Suppressor macrophage (primary cell): ENCODE results near the gene HES6.
"Not testable (repeated sequence)": the region's sequence is repeated elsewhere in the genome, so short reads cannot be mapped to it uniquely, and the experiment has no call there.

ENCODE experiments used
- DNase-seq, 4 experiments: peaks; one replicate each; pipeline ENCODE4 v3.0.0-alpha.2; 2020 to 2022

Gene HES6

DNA sequence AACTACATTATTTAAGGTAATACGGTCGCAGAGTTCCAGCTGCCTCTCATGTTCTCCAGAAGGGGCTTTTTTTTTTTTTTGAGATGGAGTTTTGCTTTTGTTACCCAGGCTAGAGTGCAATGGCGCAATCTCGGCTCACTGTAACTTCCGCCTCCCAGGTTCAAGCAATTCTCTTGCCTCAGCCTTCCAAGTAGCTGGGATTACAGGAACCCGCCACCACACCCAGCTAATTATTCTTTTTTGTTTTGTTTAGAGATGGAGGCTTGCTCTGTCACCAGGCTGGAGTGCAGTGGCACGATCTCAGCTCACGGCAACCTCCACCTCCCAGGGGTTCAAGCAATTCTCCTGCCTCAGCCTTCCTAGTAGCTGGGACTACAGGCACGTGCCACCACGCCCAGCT lies 33.6 kb upstream of the HES6 start:
- DNase-seq, result peak in 3 of 4 experiments; percentile 12 to 26 (median 20)

- DNase-seq, result no peak
Measured at GRCh38 chr2:238272156-238272555, 32.3 kb upstream of the HES6 start.

GRCh38 chr2:238271686-238272085 lies 31.8 kb upstream of the HES6 start:
- DNase-seq, result not testable (repeated sequence)

- DNase-seq, result no peak
Measured at GRCh38 chr2:238271061-238271554, 31.3 kb upstream of the HES6 start.

DNA sequence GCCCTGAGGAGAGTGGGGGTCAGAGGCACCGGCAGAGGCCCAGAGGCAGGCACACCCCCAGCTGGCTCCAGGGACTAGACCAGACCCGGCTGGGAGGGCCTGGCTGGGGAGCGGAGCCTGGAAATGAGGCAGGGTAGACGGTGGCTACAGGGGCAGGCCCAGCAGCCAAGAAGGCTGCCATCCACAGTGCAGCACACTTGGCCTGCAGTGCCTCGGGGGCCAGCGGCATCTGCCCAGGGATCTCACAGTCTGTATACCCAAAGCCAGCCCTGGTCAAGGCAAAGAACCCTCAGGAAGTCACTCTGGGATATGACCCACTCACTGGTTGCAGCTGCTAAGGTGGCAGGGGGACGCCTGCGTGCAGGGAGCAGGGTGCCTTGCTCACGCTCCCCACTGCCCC lies 30.8 kb upstream of the HES6 start:
- DNase-seq, result no peak

DNA sequence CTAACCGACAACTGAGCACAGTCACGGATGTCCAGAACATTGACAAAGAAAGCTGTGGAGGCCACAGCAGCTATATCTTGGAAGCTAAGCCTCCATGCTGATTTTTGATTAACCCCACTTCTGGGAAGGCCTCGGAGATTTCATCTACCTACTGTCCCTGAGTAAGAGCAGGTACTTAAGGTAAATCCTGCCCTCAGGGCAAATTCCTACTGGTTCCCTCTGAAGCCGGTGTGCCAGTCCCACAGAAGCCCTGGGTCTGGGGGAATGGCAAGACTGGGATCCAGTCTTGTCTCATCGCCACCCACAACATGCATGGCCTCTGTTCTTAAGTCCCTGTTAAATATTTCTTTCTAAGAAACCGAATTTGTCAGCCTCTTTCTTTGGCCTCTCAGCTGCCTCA lies 29.9 kb upstream of the HES6 start:
- DNase-seq, result no peak

DNA sequence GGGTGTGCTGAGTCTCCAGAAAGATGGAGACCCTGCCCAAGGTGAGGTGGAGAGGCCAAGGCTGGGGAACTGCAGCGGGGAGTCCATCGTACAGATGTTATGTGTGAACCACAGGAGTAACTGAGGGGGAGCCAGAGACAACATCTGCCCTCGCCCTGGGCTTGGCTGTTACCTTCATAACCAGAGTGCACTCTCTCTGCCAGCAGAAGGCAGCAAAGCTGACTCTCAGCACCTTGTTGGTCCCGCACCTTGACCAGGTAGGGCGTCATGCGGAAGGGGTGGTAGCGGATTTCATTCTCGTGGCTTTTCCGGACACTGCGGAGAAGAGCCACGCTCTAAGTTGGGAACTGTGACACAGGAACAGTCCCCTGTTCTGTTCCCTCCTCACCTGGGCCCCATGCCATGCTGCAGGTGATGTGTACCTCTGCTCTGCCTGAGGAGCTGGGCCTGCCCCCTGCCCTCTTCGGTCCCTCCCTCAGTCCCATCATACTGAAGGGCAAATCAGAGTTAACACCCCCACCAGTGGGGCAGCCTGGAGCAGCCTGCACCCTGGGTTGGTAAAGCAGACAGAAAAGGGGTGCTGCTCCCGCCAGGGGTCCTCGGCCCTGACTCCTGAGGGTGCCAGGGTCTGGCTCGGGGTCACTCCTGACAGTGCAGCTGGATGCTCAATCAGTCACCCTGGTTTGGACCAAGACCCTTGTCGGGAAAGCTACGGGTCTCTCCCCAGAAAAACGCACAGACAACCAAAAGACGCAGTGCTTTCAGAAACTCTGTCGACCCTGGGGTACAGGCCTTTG lies 28.2 kb upstream of the HES6 start:
- DNase-seq, result no peak

DNA sequence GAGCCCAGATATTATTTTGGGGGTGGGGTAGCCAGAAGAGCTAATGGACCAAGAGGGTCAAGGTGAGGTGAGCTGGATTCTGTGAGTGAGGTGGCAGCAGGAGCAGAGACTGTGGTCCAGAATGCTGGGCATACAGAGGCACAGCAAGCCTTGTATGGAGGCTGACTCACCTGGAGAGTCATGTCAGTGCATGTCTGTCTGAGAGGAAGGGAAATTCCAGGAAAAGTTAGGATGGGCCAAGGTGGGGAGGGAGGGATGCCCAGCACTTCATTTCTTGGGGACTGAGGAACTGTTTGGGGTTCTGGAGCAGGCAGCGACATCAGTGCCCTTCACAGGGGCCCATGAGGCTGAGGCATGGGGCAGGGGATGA lies 27.5 kb upstream of the HES6 start:
- DNase-seq, result no peak

DNA sequence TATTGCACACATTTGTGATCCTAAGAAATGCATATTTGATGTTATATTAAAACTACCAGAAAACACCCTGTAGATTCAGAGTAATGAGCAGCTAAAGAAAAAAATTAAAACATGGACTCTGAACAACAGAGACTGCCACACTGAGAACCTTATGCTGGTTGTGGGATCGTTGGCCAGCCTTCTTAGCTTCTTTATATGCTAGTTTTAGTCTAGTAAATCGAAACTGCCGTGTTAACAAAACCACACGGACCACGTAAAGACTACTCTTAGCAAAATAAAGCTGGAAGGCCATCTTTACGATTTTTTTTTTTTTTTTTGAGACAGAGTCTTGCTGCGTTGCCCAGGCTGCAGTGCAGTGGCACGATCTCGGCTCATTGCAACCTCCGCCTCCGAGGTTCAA lies 25.8 kb upstream of the HES6 start:
- no peak for DNase-seq

DNA sequence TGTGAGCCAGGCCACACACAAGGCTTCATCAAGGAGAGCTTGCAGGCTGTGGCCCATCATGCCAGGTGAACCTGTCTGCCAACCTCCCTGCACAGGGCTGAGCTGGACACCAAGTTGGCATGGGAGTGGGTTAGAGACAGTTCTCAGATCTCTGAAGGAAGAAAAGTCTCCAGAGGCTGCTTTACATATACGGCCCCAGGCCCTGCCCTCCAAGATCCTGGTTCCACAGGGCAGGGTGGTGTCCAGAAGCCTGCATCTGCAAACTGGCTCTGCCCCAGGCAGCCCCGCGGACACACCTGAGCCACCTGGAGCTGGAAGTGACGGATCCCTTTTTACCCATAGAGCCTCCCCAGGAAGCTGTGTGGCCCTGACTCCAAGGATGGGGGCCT lies 24.2 kb upstream of the HES6 start:
- no peak for DNase-seq

- DNase-seq, result peak; percentile 89 to 92 (median 90)
Measured at GRCh38 chr2:238263204-238264071, 23.6 kb upstream of the HES6 start.

DNA sequence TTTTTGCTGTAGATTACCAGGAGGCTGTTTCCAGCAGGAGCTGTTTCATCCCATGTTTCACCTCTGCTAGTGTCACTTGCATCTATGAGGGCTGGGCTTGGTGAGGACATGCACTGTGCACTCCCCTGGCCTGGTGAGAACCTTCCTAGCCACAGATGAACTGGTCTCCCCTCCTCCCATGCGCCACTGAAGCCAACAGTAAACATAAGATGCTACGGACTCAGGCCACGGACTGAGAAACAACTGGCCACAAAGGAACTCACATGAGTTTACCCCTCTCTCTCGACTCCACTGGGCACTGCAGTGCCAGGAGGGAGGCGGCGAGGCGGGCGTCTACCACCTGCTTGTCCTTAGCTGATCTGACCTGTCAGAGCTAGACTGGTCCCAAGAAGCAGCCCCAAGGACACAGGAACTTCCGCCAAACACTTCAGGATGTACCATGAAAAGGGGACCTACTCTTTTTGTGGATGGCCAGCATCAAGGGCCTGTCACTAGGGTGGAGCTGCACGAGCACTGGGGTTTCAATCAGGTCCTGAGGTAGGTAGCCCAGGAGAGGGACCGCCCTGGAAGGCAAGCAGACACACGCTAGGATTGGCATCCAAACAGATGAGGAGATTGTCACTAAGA lies 22.8 kb upstream of the HES6 start:
- no peak for DNase-seq

- DNase-seq, result no peak
Measured at GRCh38 chr2:238261718-238262375, 22.0 kb upstream of the HES6 start.

DNA sequence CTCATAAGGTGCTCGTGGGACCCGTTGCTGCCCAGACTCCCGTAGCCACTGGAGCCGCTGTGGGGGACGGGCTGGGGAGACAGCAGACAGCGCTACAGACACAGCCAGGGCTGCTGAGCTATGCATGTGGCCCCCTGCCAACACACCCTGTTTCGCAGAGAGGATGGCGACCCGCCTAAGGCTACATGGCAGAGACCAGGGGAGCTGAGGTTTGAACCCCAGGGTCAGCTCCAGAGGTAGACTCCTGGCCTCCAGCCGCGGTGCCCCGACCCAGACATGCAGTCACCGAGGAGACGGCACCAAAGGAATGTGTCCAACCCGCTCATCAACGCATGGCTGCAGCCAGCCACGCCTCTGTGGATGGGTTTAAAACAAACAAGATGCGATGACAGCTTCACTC lies 21.0 kb upstream of the HES6 start:
- no peak for DNase-seq

DNA sequence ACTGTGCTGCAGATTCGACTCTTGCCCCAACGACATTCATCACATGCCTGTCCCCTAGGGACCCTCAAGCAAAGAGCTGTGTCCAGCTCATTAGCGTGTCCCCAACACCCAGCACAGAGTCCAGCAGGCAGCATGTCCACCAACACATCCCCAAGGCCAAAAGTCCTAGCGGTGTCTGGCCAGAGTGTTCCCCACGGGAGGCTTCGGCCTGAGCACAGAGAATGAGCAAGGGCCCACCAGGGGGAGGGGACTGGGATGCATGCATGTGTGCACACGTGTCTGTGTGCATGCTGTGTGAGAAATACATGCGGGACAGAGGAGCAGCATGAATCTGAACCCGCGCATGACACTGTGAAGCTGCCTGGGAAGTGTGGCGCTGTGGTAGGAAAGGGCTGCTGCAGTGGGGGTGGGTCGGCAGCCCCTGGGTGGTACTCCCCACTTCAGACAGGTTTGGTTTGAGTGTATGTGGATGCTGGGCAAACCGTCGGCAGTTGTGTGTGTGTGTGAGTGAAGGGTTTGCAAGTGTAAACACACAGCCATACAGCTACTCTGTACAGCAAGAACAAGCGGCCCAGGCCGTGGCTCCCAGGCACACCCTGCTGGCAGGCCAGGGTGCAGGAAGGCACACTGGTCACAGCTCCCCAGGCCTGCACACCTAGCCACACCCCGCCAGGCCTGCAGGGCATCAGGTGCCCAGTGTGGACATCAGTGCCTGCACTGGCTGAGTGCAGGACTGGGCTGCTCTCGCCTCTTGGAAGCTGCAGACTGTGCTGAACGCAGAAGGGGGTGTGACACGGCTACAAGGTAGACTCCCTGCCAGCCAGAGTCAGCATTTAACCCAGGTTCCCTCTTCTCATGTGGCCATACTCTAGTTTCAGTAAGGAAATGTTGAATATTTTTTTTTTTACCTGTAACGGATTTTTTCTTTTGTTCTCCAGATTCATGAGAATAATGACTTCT lies 19.5 kb upstream of the HES6 start:
- no peak for DNase-seq

DNA sequence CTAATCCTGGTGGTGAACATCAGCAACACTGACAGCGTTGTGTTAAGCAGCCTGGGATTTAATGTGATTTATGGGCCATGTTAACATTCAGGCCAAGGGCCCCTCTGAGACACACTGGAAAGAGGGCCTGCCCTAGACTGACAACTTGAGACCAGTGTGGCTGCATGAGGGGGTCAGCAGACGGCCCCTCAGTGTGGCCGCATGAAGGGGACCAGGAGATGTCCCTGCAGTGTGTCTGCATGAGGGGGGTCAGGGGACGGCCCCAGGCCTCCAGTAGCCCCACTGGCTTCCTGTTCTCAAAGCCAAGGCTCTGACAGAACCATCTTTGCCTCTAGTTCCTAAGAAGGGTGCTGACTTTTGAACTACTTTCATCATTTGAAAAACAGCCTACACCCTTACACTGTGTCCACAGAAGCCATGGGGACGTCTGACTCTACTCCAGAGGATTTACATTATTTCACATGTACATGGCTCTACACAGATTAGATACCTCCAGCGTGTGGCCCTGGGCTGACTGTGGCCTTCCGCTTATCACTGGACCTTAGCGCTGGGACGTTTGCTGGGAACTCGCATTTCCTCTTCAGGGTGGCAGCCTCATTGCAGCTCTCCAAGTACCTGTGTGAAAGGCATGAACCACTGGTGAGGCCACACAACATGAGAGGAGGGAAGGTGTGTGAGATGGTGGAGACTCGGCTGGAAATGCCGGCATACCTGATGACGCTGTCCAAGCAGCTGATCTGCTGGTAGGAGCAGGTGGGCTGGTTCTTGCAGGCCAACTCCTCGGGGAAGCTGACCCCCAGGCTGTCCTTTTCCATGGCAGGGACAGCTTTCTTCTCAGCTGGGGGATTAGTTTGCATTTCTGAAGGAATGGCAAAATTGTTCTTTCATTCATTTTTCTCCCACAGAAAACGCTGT lies 18.2 kb upstream of the HES6 start:
- no peak for DNase-seq

DNA sequence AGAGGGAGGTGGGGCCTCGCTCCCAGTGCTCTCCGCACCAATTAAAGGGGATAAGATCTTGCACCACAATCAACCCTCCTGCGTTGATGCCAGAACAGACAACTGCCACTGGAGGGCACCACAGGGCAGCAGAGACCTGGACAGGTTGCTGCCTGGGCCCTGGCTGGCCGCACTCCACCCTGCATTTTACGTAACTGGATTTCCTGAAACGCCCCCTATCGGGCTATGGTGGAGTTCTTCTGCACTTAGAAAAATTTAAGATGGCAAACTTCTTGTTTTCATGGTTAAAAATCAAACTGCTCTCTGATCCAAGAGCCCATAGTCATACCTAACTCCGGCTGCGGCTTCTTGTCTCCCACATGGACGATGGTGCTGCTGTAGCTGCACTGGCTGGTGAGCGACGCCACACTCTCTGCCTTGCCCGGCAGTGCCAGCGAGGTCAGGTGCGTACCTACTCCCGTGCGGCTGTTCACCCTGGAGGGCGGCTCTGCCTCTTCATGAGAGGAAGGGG lies 16.8 kb upstream of the HES6 start:
- DNase-seq, result peak; percentile 79 to 86 (median 82)

DNA sequence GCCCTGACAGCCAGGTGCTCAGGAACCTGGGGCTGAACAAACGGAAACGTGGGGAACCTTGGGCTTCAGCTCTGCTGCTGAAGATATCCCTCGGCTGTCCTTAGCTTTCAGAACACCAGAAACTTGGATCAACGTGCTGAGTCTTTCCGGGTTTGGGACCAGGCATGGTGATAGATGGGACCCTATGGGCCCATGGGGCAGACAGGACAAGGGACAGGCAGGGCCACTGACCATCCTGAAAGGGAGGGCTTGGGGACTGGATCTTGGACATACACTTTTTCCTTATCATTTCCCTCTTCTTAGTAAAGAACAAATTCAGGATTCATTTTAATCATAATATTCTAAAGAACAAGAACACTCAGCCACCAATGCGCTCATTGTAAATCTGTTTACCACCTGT lies 16.3 kb upstream of the HES6 start:
- DNase-seq, result no peak

GRCh38 chr2:238255636-238256035 lies 15.8 kb upstream of the HES6 start:
- no peak for DNase-seq

DNA sequence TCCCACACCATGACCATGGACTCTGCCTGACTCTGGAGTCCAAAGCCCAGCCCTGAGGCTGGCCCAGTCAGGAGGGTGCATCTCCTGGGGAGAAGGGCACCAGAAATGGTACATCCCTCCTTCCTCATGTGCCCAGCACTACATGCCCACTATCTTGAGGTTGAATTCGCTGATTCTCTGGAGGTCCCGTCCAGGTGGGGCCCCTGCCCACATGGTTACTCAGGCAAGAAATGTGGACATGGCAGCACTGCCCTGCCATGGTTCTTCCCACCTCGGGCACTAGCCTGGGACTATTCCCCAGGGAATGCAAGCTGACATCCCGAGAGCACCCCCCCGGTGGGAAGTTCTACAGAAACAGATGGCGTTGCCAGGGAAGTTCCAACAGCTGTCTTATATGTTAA lies 15.3 kb upstream of the HES6 start:
- no peak for DNase-seq
